ENCODE results near the gene NMRK1. TPM values are rescaled to one million over a fixed set of nuclear protein-coding genes. Genes with fewer than 3 reads are reported as not detected.

Gene NMRK1
- total RNA-seq, 2 donors from 2014 or later = 56.7 to 70.0 TPM

GRCh38 chr9:75033791-75034473, 54.0 kb downstream of the NMRK1 start:
- no peak for DNase-seq
- H3K9me3 ChIP-seq (ENCODE audit: control insufficient read depth, low read length, poor library complexity, severe bottlenecking) = no peaks in the 10 kb centered on the region
- H3K27ac Mint-ChIP-seq = no peak overlapping the region
- H3K36me3 Mint-ChIP-seq (ENCODE audit: low read depth) = peaks cover 2% of the 10 kb centered on the region
- H3K4me3 Mint-ChIP-seq = no peak overlapping the region
- H3K27me3 Mint-ChIP-seq = peaks cover 10% of the 10 kb centered on the region
- no peak for ATAC-seq
- peaks cover 2% of the 10 kb centered on the region for H3K4me1 Mint-ChIP-seq

DNA sequence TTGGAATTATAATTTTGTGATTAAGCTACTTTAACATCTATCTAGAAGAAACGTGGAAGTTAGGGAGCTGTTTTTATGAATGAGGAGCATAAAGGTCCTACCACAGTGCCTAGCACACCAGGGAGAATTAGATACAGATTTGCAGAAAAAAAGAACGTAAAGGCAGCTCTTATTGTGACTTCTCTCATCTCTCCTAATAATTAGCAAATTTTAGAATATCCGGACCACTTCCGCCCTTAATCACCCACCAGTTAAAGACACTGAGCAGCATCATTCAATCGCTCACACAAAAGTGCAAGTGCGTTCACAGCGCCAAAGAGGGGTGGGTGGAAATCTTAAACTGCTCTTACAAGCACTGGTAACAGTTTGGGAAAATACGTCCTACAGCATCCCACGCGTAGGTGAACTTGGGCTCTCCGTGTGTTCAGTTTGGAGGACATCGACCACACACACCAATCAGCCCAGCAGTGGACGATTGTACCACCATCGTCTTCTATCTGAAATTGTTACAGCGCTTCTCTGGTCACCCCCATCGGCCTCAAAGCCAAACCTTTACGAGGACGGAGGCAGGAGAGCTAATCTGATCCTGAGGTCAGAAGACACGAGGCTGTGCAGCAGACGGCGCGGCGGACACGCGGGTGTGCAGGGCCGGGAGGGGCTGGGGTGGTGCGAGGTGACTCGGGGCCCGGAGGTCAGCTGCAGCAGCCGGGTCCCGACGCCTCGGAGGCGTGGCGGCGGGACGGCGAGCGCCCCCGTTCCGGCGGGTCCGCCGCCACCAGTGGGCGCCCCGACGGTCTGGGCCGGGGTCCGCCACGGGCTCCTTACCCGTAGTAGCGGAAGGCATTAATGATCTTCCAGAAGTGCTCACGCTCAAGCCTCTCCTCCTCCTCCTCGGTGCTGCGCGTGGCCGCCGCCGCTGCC, 60.5 kb downstream of the NMRK1 start:
- H3K9me3 ChIP-seq (ENCODE audit: control insufficient read depth, low read length, poor library complexity, severe bottlenecking) = no peaks in the 10 kb centered on the region
- Mint-ChIP-seq H3K36me3 (ENCODE audit: low read depth) (no peaks in the 10 kb centered on the region), H3K27ac (peak overlapping the region; percentile 84), H3K4me1 (peaks cover 26% of the 10 kb centered on the region), H3K4me3 (peak overlapping the region; percentile 90), H3K27me3 (no peaks in the 10 kb centered on the region)
- peak; percentile 12 for ATAC-seq
- DNase-seq = peak in 1 of 3 donors; percentile 43

GRCh38 chr9:75023846-75024245, 64.1 kb downstream of the NMRK1 start:
- Mint-ChIP-seq H3K4me1 (peaks cover 37% of the 10 kb centered on the region), H3K36me3 (ENCODE audit: low read depth) (no peaks in the 10 kb centered on the region), H3K27me3 (no peaks in the 10 kb centered on the region), H3K4me3 (no peak overlapping the region), H3K27ac (peak overlapping the region; percentile 14)
- ATAC-seq (no peak), DNase-seq (no peak)
- H3K9me3 ChIP-seq (ENCODE audit: control insufficient read depth, low read length, poor library complexity, severe bottlenecking) = no peaks in the 10 kb centered on the region

DNA sequence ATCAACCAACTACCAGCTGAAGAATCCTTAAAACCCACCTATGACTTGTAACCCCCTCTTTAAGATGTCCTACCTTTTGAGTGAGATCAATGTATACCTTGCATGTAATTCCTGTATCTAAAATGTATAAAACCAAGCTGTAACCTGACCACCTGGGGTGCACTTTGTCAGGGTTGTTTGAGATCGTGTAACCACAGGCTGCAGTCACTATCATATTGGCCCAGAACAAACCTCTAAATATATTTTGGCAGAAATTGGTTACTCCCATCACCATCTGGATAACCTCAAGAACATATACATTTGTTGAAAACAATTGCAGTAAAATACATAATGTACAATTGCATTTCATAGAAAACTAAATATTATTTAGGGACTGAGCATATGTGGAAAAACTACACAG, 68.3 kb downstream of the NMRK1 start:
- Mint-ChIP-seq H3K4me1 (peaks cover 23% of the 10 kb centered on the region), H3K4me3 (peak overlapping the region; percentile 31), H3K27ac (no peak overlapping the region), H3K36me3 (ENCODE audit: low read depth) (no peaks in the 10 kb centered on the region), H3K27me3 (no peaks in the 10 kb centered on the region)
- DNase-seq = no peak
- no peaks in the 10 kb centered on the region for H3K9me3 ChIP-seq (ENCODE audit: control insufficient read depth, low read length, poor library complexity, severe bottlenecking)
- no peak for ATAC-seq

DNA sequence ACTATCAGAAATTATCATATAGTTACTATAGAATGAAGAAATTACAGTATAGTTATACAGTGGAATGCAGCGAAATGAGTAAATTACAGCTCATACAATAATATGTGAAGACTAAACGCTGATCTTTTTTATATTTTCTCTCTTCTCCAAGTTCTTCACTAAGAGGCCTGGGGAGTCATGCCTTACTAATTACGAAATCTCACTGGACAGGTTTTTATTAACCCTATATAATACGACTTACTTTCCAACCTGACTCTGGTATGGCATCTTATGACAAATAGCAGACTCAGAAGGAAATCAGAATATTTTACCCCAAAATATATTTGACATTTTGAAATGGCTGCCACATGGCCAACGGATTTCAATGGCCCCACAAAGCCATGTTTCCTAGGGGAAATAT, 68.9 kb downstream of the NMRK1 start:
- no peak overlapping the region for H3K4me3 Mint-ChIP-seq
- peaks cover 21% of the 10 kb centered on the region for H3K4me1 Mint-ChIP-seq
- no peak for ATAC-seq
- no peak overlapping the region for H3K27ac Mint-ChIP-seq
- H3K27me3 Mint-ChIP-seq = no peaks in the 10 kb centered on the region
- no peaks in the 10 kb centered on the region for H3K36me3 Mint-ChIP-seq (ENCODE audit: low read depth)
- H3K9me3 ChIP-seq (ENCODE audit: control insufficient read depth, low read length, poor library complexity, severe bottlenecking) = no peaks in the 10 kb centered on the region
- DNase-seq = no peak

- Mint-ChIP-seq H3K4me1 (peaks cover 13% of the 10 kb centered on the region), H3K36me3 (ENCODE audit: low read depth) (no peaks in the 10 kb centered on the region), H3K4me3 (no peak overlapping the region), H3K27ac (no peak overlapping the region), H3K27me3 (no peaks in the 10 kb centered on the region)
- no peaks in the 10 kb centered on the region for H3K9me3 ChIP-seq (ENCODE audit: control insufficient read depth, low read length, poor library complexity, severe bottlenecking)
- ATAC-seq (no peak), DNase-seq (no peak)
Observed at GRCh38 chr9:75017378-75017777, 70.6 kb downstream of the NMRK1 start.

DNA sequence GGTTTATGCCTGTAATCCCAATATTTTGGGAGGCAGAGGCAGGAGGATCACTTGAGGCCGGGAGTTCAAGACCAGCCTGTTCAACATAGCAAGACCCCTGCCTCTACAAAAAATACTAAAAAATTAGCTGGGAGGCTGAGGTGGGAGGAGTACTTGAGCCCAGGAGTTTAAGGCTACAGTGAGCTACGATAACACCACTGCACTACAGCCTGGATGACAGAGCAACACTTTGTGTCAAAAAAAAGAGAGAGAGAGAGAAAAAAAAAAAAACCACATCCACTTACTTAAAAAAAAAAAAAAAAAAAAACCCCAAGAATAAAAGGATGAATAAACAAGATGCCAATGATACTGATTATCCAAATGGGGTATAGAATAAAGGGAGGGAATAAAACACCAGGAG, 74.2 kb downstream of the NMRK1 start:
- DNase-seq (no peak), ATAC-seq (no peak)
- peaks cover 14% of the 10 kb centered on the region for H3K4me1 Mint-ChIP-seq
- H3K9me3 ChIP-seq (ENCODE audit: control insufficient read depth, low read length, poor library complexity, severe bottlenecking) = no peaks in the 10 kb centered on the region
- no peaks in the 10 kb centered on the region for H3K27me3 Mint-ChIP-seq
- peaks cover 2% of the 10 kb centered on the region for H3K36me3 Mint-ChIP-seq (ENCODE audit: low read depth)
- H3K4me3 Mint-ChIP-seq = no peak overlapping the region
- no peak overlapping the region for H3K27ac Mint-ChIP-seq

Other genes with a start within 250 kb of the NMRK1 start
- under 1 TPM; 0.10 to 0.26 TPM for gene TRPM6, start 200.2 kb downstream of the NMRK1 start, total RNA-seq
- gene C9orf40, start 135.2 kb downstream of the NMRK1 start, total RNA-seq = 1 to 10 TPM; 1.9 to 2.5 TPM
- gene CARNMT1, start 59.9 kb downstream of the NMRK1 start, total RNA-seq = 10 to 100 TPM; 16.2 to 16.9 TPM
- gene OSTF1, start 359 bp upstream of the NMRK1 start, total RNA-seq = 10 to 100 TPM; 85.2 to 95.1 TPM